H9 (cell line): ENCODE measurements around the gene ALDH1A3. TPM values are rescaled to one million over a fixed set of nuclear protein-coding genes. Genes with fewer than 3 reads are reported as not detected.

Experiments
- DNase-seq: peaks from one replicate; pipeline ENCODE4 v3.0.0-alpha.2; 2017
- H2AFZ ChIP-seq: one replicate; pipeline ENCODE4 v1.6.1; 2013; ENCODE audit warnings: mild to moderate bottlenecking, low read length, control low read depth, moderate library complexity
- H2AK5ac ChIP-seq: 2 replicates; pipeline ENCODE4 v1.6.1; 2013; ENCODE audit warnings: low read length, control low read depth, mixed read lengths; ENCODE audit not compliant: insufficient read length
- H2BK120ac ChIP-seq: one replicate; pipeline ENCODE4 v1.6.1; 2013; ENCODE audit warnings: low read depth, mild to moderate bottlenecking, low read length, control low read depth, inconsistent platforms; ENCODE audit not compliant: poor library complexity, severe bottlenecking
- H2BK12ac ChIP-seq: 2 replicates; pipeline ENCODE4 v1.6.1; 2013; ENCODE audit warnings: low read length, control low read depth, mixed read lengths, low read depth; ENCODE audit not compliant: insufficient read length
- H2BK15ac ChIP-seq: 2 replicates; pipeline ENCODE4 v1.6.1; 2013; ENCODE audit warnings: low read depth, low read length, control low read depth
- H2BK20ac ChIP-seq: one replicate; pipeline ENCODE4 v1.6.1; 2013; ENCODE audit warnings: low read depth, mild to moderate bottlenecking, low read length, control low read depth, inconsistent platforms; ENCODE audit not compliant: poor library complexity, severe bottlenecking
- H2BK5ac ChIP-seq: 2 replicates; pipeline ENCODE4 v1.6.1; 2013; ENCODE audit warnings: low read length, control low read depth, mixed read lengths; ENCODE audit not compliant: insufficient read length
- H3K14ac ChIP-seq: 2 replicates; pipeline ENCODE4 v1.6.1; 2013; ENCODE audit warnings: low read length, control low read depth; ENCODE audit not compliant: insufficient read depth
- H3K18ac ChIP-seq: 2 replicates; pipeline ENCODE4 v1.6.1; 2013; ENCODE audit warnings: low read depth, mild to moderate bottlenecking, mixed read lengths, low read length, control low read depth; ENCODE audit not compliant: insufficient read length
- H3K23ac ChIP-seq: 2 replicates; pipeline ENCODE4 v1.6.1; 2013; ENCODE audit warnings: low read length, control low read depth, mixed read lengths, low read depth; ENCODE audit not compliant: insufficient read length
- H3K23me2 ChIP-seq: 2 replicates; pipeline ENCODE4 v1.6.1; 2013; ENCODE audit warnings: low read depth, mild to moderate bottlenecking, mixed read lengths, low read length, control low read depth; ENCODE audit not compliant: insufficient read length, poor library complexity, severe bottlenecking
- H3K27ac ChIP-seq: 2 replicates; pipeline ENCODE4 v1.5.1; 2013; ENCODE audit warnings: low read length, control low read depth, mixed read lengths, low read depth; ENCODE audit not compliant: insufficient read length
- H3K27me3 ChIP-seq: 2 replicates; pipeline ENCODE4 v1.6.1; 2013; ENCODE audit warnings: low read length, control low read depth, inconsistent platforms; ENCODE audit not compliant: insufficient read depth
- H3K4ac ChIP-seq: 2 replicates; pipeline ENCODE4 v1.6.1; 2013; ENCODE audit warnings: low read depth, mild to moderate bottlenecking, control low read depth, inconsistent platforms, low read length, moderate library complexity
- H3K4me1 ChIP-seq: 2 replicates; pipeline ENCODE4 v1.6.1; 2013; ENCODE audit warnings: low read length, control low read depth, inconsistent platforms; ENCODE audit not compliant: insufficient read depth
- H3K4me2 ChIP-seq: 2 replicates; pipeline ENCODE4 v1.6.1; 2013; ENCODE audit warnings: low read length, control low read depth, mixed read lengths; ENCODE audit not compliant: insufficient read length, insufficient read depth
- H3K56ac ChIP-seq: 2 replicates; pipeline ENCODE4 v1.6.1; 2013; ENCODE audit warnings: low read depth, mild to moderate bottlenecking, mixed read lengths, low read length, control low read depth; ENCODE audit not compliant: insufficient read length
- H3K79me1 ChIP-seq: 2 replicates; pipeline ENCODE4 v1.6.1; 2013; ENCODE audit warnings: low read depth, mild to moderate bottlenecking, moderate library complexity, low read length, control low read depth, inconsistent platforms; ENCODE audit not compliant: insufficient read depth, poor library complexity, severe bottlenecking
- H3K79me2 ChIP-seq: 2 replicates; pipeline ENCODE4 v1.6.1; 2013; ENCODE audit warnings: low read length, control low read depth, inconsistent platforms; ENCODE audit not compliant: insufficient read depth
- H3K9ac ChIP-seq: 2 replicates; pipeline ENCODE4 v1.6.1; 2013; ENCODE audit warnings: low read length, control low read depth, mixed read lengths; ENCODE audit not compliant: insufficient read length; ENCODE audit errors: extremely low read depth
- H3K9me3 ChIP-seq: one replicate; pipeline ENCODE4 v1.6.1; 2013; ENCODE audit warnings: low read depth, low read length, inconsistent platforms; ENCODE audit not compliant: control insufficient read depth
- H3T11ph ChIP-seq: one replicate; pipeline ENCODE4 v1.6.1; 2013; ENCODE audit warnings: mild to moderate bottlenecking, low read length, control low read depth, inconsistent platforms
- H4K20me1 ChIP-seq: one replicate; pipeline ENCODE4 v1.6.1; 2013; ENCODE audit not compliant: control insufficient read depth, insufficient read length, insufficient read depth
- H4K5ac ChIP-seq: 2 replicates; pipeline ENCODE4 v1.6.1; 2013; ENCODE audit warnings: low read depth, mild to moderate bottlenecking, mixed read lengths, low read length, control low read depth; ENCODE audit not compliant: insufficient read length
- H4K8ac ChIP-seq: replicated peaks from 2 replicates; pipeline ENCODE4 v1.6.1; 2013; ENCODE audit warnings: low read length, control low read depth, mixed read lengths, low read depth; ENCODE audit not compliant: insufficient read length
- H4K91ac ChIP-seq: 2 replicates; pipeline ENCODE4 v1.6.1; 2013; ENCODE audit warnings: low read depth, mild to moderate bottlenecking, moderate library complexity, mixed read lengths, low read length, control low read depth; ENCODE audit not compliant: insufficient read length
- H3K27ac Mint-ChIP-seq, 3 experiments: 2 replicates in 2 of 3; 3 replicates in 1 of 3; pipeline ENCODE4 v1.8.0; 2020 to 2021; ENCODE audit warnings: mixed read lengths in 3 of 3, mild to moderate bottlenecking in 1 of 3, moderate library complexity in 1 of 3
- H3K27me3 Mint-ChIP-seq: 2 replicates; pipeline ENCODE4 v1.8.0; 2021; ENCODE audit warnings: low read depth, mild to moderate bottlenecking, moderate library complexity, mixed read lengths
- H3K36me3 Mint-ChIP-seq, 3 experiments: 2 replicates in 2 of 3; 3 replicates in 1 of 3; pipeline ENCODE4 v1.8.0; 2020 to 2021; ENCODE audit warnings: low read depth in 3 of 3, mixed read lengths in 3 of 3; ENCODE audit not compliant: insufficient read depth in 1 of 3
- H3K4me1 Mint-ChIP-seq, 2 experiments: 2 replicates each; pipeline ENCODE4 v1.8.0; 2020; ENCODE audit warnings: mixed read lengths in 2 of 2
- H3K4me3 Mint-ChIP-seq, 2 experiments: 2 replicates in 1 of 2; 3 replicates in 1 of 2; pipeline ENCODE4 v1.8.0; 2020 to 2021; ENCODE audit warnings: mild to moderate bottlenecking in 2 of 2, mixed read lengths in 2 of 2, moderate library complexity in 1 of 2
- H3K9me3 Mint-ChIP-seq, 2 experiments: 2 replicates in 1 of 2; 3 replicates in 1 of 2; pipeline ENCODE4 v1.8.0; 2020; ENCODE audit warnings: mild to moderate bottlenecking in 2 of 2, mixed read lengths in 2 of 2, moderate library complexity in 1 of 2
- CTCF ChIP-seq: fragments of 200-600 bp; sonication (generic); conservative IDR thresholded peaks from 3 replicates; pipeline ENCODE4 v1.8.0; 2021; ENCODE audit warnings: antibody characterized with exemption, mild to moderate bottlenecking
- WGBS: extraction: QIAGEN DNeasy Blood & Tissue Kit; methylation state at CpG from one replicate; pipeline ENCODE4 v1.1.7; 2013; ENCODE audit warnings: missing lambda C conversion rate, low lambda C conversion rate, mixed read lengths; ENCODE audit not compliant: insufficient read length; ENCODE audit errors: extremely low coverage; 5-methylcytosine and 5-hydroxymethylcytosine counted together
- total RNA-seq: library from RNA; stranded (reverse); gene quantifications from 2 replicates; pipeline ENCODE4 v1.2.1, GENCODE V29; 2021

The ALDH1A3 gene
- total RNA-seq, 1 experiment from 2014 or later = 9.2 TPM

- Histone ChIP-seq H3K79me2 (no peaks in the 10 kb centered on the region), H3K23me2 (no peaks in the 10 kb centered on the region), H3K9me3 (no peaks in the 10 kb centered on the region), H2BK15ac (no peak overlapping the region), H3K56ac (no peak overlapping the region), H4K20me1 (no peaks in the 10 kb centered on the region), H4K91ac (no peak overlapping the region), H3K27ac (no peak overlapping the region), H3K4ac (no peak overlapping the region), H2AFZ (no peak overlapping the region), H2BK20ac (no peak overlapping the region), H2BK5ac (no peak overlapping the region), H3K27me3 (no peaks in the 10 kb centered on the region), H3K4me1 (no peaks in the 10 kb centered on the region), H3K79me1 (no peaks in the 10 kb centered on the region), H2BK12ac (no peak overlapping the region), H3K9ac (no peak overlapping the region), H4K5ac (no peak overlapping the region), H3K18ac (no peak overlapping the region), H2AK5ac (no peak overlapping the region), H2BK120ac (no peak overlapping the region), H3K4me2 (no peak overlapping the region), H4K8ac (no peak overlapping the region), H3K14ac (no peak overlapping the region), H3T11ph (no peak overlapping the region), H3K23ac (no peak overlapping the region)
- peaks cover 6% of the 10 kb centered on the region for H3K27me3 Mint-ChIP-seq
- H3K36me3 Mint-ChIP-seq = no peaks in the 10 kb centered on the region
- H3K9me3 Mint-ChIP-seq = no peaks in the 10 kb centered on the region
- H3K27ac Mint-ChIP-seq = 0 out of 7 replicates have a peak overlapping the region, but pooled peaks of 1 of the 3 experiments have one; percentile 14
- TF ChIP-seq CTCF = no peak
- no CpG with 5 or more reads among the region's 14 CpGs for WGBS
- DNase-seq = no peak
- H3K4me3 Mint-ChIP-seq = no peak overlapping the region
- H3K4me1 Mint-ChIP-seq = peaks cover 2 to 4% of the 10 kb centered on the region in 2 experiments
Measured at GRCh38 chr15:100959066-100960050, 79.7 kb downstream of the ALDH1A3 start.

Other genes with a start within 250 kb of the ALDH1A3 start
- gene LRRK1, start 39.5 kb downstream of the ALDH1A3 start, total RNA-seq = 3.2 and 4.0 TPM in 2 replicates